HEK293T (cell line): Measurements from ENCODE around the gene USP43.

Source experiments
- SP1 ChIP-seq: fragments of 450-650 bp; IDR thresholded peaks from 2 replicates; pipeline ENCODE4 v1.6.1; 2017
- SUZ12 ChIP-seq: fragments of 450-650 bp; IDR thresholded peaks from 2 replicates; pipeline ENCODE4 v1.6.1; 2016; ENCODE audit warnings: mild to moderate bottlenecking

- TF ChIP-seq SUZ12: no peak
- no peak for TF ChIP-seq SP1
Observed at GRCh38 chr17:9635340-9635739, 10.0 kb upstream of the USP43 start.
